GM12801 (cell line): ENCODE results near the gene TMEM86B.

Source experiments
- CTCF ChIP-seq: IDR thresholded peaks from one replicate; pipeline ENCODE4 v1.5.1; 2011; ENCODE audit warnings: control low read depth; ENCODE audit not compliant: insufficient read length; ENCODE audit errors: extremely low read depth

Gene TMEM86B

GRCh38 chr19:55189403-55189835 is 39.1 kb downstream of the TMEM86B start:
- TF ChIP-seq CTCF: no peak

- no peak for TF ChIP-seq CTCF
These were observed 39.9 kb downstream of the TMEM86B start for GRCh38 chr19:55188625-55189024.

- no peak for TF ChIP-seq CTCF
These were observed 42.5 kb downstream of the TMEM86B start for GRCh38 chr19:55186080-55186479.

GRCh38 chr19:55181740-55182139 is 46.8 kb downstream of the TMEM86B start:
- no peak for TF ChIP-seq CTCF

GRCh38 chr19:55179606-55180484 is 48.7 kb downstream of the TMEM86B start, which contains the start of gene SYT5:
TSS of gene SYT5 (minus strand) at chr19:55180289. CDS start at chr19:55179041, 1,248 bp downstream.
- TF ChIP-seq CTCF: no peak

- no peak for TF ChIP-seq CTCF
These were observed 49.6 kb downstream of the TMEM86B start for GRCh38 chr19:55178781-55179599.
